Testis (tissue), 2 donors: Measurements from ENCODE around the gene SPIB.

Experiments used
- CTCF ChIP-seq, 3 experiments: fragments of 450-650 bp in 2 of 3; fragments of 200-600 bp in 1 of 3; sonication (generic) in 1 of 3; IDR thresholded peaks; one replicate each; pipeline ENCODE4 v1.5.1; 2016 to 2019; ENCODE audit warnings: antibody characterized with exemption in 3 of 3, mild to moderate bottlenecking in 2 of 3, moderate library complexity in 1 of 3
- POLR2A ChIP-seq: fragments of 450-650 bp; IDR thresholded peaks from one replicate; pipeline ENCODE4 v1.6.1; 2017; ENCODE audit warnings: antibody characterized with exemption, mild to moderate bottlenecking, moderate library complexity

- no peak for TF ChIP-seq POLR2A
- no peak for TF ChIP-seq CTCF (IDR thresholded peaks at IDR 0.05)
Measured at GRCh38 chr19:50423279-50424113, 4.8 kb downstream of the SPIB start.
